Gastrocnemius medialis (tissue), 4 donors: ENCODE data around the gene MYRIP. TPM values are rescaled to one million over a fixed set of nuclear protein-coding genes. Genes with fewer than 3 reads are reported as not detected.

Source experiments
- ATAC-seq, 2 donors: fragments of 150-250 bp; one replicate each; pipeline ENCODE4 v1.9.1; 2016
- DNase-seq, 2 donors: peaks; one replicate each; pipeline ENCODE4 v3.0.0-alpha.2; 2019
- H3K27ac ChIP-seq, 4 donors: fragments of 200-600 bp; sonication (generic); 1 replicate in 1 of 4; 2 replicates in 3 of 4; pipeline ENCODE4 v1.5.1; 2016 to 2018; ENCODE audit warnings: mild to moderate bottlenecking in 2 of 4, moderate library complexity in 1 of 4
- H3K27me3 ChIP-seq, 3 donors: fragments of 200-600 bp; sonication (generic) in 2 of 3; 1 replicate in 1 of 3; 2 replicates in 2 of 3; pipeline versions ENCODE4 v1.5.1 to v1.6.0; 2016 to 2019; ENCODE audit warnings: mild to moderate bottlenecking in 1 of 3, moderate library complexity in 1 of 3
- H3K36me3 ChIP-seq, 2 donors: fragments of 200-600 bp; sonication (generic) in 1 of 2; one replicate each; pipeline ENCODE4 v1.5.1; 2017 to 2018
- H3K4me1 ChIP-seq, 2 donors: fragments of 200-600 bp; sonication (generic) in 1 of 2; one replicate each; pipeline ENCODE4 v1.5.1; 2016 to 2017; ENCODE audit warnings: mild to moderate bottlenecking in 2 of 2
- H3K4me3 ChIP-seq, 4 donors: fragments of 200-600 bp; sonication (generic) in 3 of 4; 1 replicate in 1 of 4; 2 replicates in 3 of 4; pipeline ENCODE4 v1.5.1; 2016 to 2019; ENCODE audit warnings: mild to moderate bottlenecking in 2 of 4
- H3K9me3 ChIP-seq, 3 donors: fragments of 200-600 bp; sonication (generic) in 2 of 3; 1 replicate in 1 of 3; 2 replicates in 2 of 3; pipeline ENCODE4 v1.5.1; 2016 to 2019
- POLR2A ChIP-seq, 2 donors: fragments of 450-650 bp; IDR thresholded peaks; one replicate each; pipeline ENCODE4 v1.6.1; 2017; ENCODE audit warnings: antibody characterized with exemption in 2 of 2, mild to moderate bottlenecking in 2 of 2, moderate library complexity in 2 of 2
- in situ Hi-C, 4 donors: fragments of 200-750 bp; cut with MboI; loops; one replicate each; pipeline versions ENCODE4 v1.15.0 to v1.8.0; 2017; ENCODE audit warnings: low sequenced_read_pairs in 4 of 4
- intact Hi-C: fragments of 100-400 bp; cut with DNase I; formaldehyde crosslinking; loops from one replicate; pipeline ENCODE4 v1.15.1; 2023; ENCODE audit warnings: low total_unique reads
- total RNA-seq, 4 donors: library from RNA; depleted of rRNA; stranded (reverse); fragments of >200 nt; gene quantifications; one replicate each; pipeline versions ENCODE4 v1.1.0 to v1.2.3, GENCODE V29; 2016
- TF ChIP-seq, protein P1 (sequence below), 5 experiments: fragments of 450-650 bp in 3 of 5; fragments of 200-600 bp in 2 of 5; sonication (generic) in 2 of 5; IDR thresholded peaks in 4 of 5; conservative IDR thresholded peaks in 1 of 5; 1 replicate in 4 of 5; 2 replicates in 1 of 5; pipeline ENCODE4 v1.5.1; 2016 to 2019; ENCODE audit warnings: antibody characterized with exemption in 5 of 5, mild to moderate bottlenecking in 3 of 5, moderate library complexity in 3 of 5

MYRIP gene
- total RNA-seq, 4 donors from 2014 or later: 0.66 to 1.9 (median 1.5) TPM

GRCh38 chr3:40307176-40307575 is 497.8 kb downstream of the MYRIP start:
- no peak for ATAC-seq
- intact Hi-C loops: loop anchor here (5.0 to 10.0 kb wide), 2 partner anchors 895 to 1888 kb away; no protein-coding TSS in a partner anchor

GRCh38 chr3:40308725-40309417 is 499.5 kb downstream of the MYRIP start:
- H3K27ac ChIP-seq: peak overlapping the region; percentile 96 to 99 (median 98)
- DNase-seq: no peak
- H3K4me1 ChIP-seq: peaks cover 41 to 49% of the 10 kb centered on the region in 2 donors
- in situ Hi-C loops (loop anchor here in 3 of 4 donors (25.0 kb wide), 3 partner anchors 878 to 903 kb away; partner anchors contain the start of genes CTNNB1 (in 1 of the 3) and RPSA (in 1 of the 3)), intact Hi-C loops (loop anchor here (1.0 to 10.0 kb wide), 4 partner anchors 148 to 1886 kb away; partner anchors contain the start of genes RPL14 and ZNF621)
- ATAC-seq: peak; percentile 14 to 15
- no peaks in the 10 kb centered on the region for H3K27me3 ChIP-seq
- TF ChIP-seq POLR2A (IDR thresholded peaks at IDR 0.05): no peak
- TF ChIP-seq, protein P1, sequence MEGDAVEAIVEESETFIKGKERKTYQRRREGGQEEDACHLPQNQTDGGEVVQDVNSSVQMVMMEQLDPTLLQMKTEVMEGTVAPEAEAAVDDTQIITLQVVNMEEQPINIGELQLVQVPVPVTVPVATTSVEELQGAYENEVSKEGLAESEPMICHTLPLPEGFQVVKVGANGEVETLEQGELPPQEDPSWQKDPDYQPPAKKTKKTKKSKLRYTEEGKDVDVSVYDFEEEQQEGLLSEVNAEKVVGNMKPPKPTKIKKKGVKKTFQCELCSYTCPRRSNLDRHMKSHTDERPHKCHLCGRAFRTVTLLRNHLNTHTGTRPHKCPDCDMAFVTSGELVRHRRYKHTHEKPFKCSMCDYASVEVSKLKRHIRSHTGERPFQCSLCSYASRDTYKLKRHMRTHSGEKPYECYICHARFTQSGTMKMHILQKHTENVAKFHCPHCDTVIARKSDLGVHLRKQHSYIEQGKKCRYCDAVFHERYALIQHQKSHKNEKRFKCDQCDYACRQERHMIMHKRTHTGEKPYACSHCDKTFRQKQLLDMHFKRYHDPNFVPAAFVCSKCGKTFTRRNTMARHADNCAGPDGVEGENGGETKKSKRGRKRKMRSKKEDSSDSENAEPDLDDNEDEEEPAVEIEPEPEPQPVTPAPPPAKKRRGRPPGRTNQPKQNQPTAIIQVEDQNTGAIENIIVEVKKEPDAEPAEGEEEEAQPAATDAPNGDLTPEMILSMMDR (IDR thresholded peaks at IDR 0.05 in 4 of 5, conservative IDR thresholded peaks at IDR 0.05 in 1 of 5): no peak
- H3K36me3 ChIP-seq: peaks cover 0 to 32% of the 10 kb centered on the region in 2 donors
- no peaks in the 10 kb centered on the region for H3K9me3 ChIP-seq
- H3K4me3 ChIP-seq: peak overlapping the region; percentile 81 to 100 (median 87)

More at GRCh38 chr3:40307176-40307575, 497.8 kb downstream of the MYRIP start:
- H3K4me3 ChIP-seq: no peak overlapping the region
- H3K27me3 ChIP-seq: no peaks in the 10 kb centered on the region
- DNase-seq: no peak
- peaks cover 0 to 15% of the 10 kb centered on the region in 2 donors for H3K36me3 ChIP-seq
- H3K27ac ChIP-seq: no peak overlapping the region
- in situ Hi-C loops: loop anchor here in 3 of 4 donors (25.0 kb wide), 3 partner anchors 880 to 905 kb away; partner anchors contain the start of genes CTNNB1 (in 1 of the 3) and RPSA (in 1 of the 3)
- TF ChIP-seq POLR2A (IDR thresholded peaks at IDR 0.05): no peak
- TF ChIP-seq, protein P1 (IDR thresholded peaks at IDR 0.05 in 4 of 5, conservative IDR thresholded peaks at IDR 0.05 in 1 of 5): no peak
- H3K4me1 ChIP-seq: peaks cover 39 to 52% of the 10 kb centered on the region in 2 donors
- no peaks in the 10 kb centered on the region for H3K9me3 ChIP-seq

DNA sequence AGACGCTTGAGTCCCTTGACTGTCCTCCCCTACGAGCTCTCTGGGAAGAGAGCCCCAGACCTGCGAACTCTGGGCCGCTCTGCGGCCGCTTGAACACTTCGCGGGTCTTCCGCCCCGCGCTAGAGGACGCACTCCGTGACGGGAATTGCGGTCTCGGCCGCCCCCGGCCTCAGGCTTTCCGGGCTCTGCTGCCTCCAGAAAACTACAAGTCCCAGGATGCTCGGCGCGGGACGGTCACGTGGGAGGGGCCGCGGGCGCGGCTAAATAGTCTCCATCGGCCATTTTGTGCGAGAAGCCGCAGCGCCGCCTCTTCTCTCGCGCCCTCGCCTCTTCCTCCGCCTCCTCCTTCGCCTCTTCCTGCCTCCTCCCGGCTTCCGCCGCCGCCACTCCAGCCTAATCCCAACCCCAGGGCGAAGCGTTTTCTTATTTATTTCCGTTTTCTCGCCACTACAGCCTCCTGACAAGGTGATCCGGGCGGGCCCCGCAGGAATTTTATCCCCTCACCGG is 500.1 kb downstream of the MYRIP start, which contains the start of gene EIF1B:
Gene EIF1B (plus strand): TSS at position 290 of the 507 bp plus-strand sequence. CDS start 235 bp downstream, outside the sequence.
- ATAC-seq (peak; percentile 95 to 97), DNase-seq (peak; percentile 96 to 98)
- intact Hi-C loops (loop anchor here (1.0 to 10.0 kb wide), 4 partner anchors 148 to 1885 kb away; partner anchors contain the start of genes RPL14 and ZNF621), in situ Hi-C loops (loop anchor here in 3 of 4 donors (25.0 kb wide), 3 partner anchors 878 to 903 kb away; partner anchors contain the start of genes CTNNB1 (in 1 of the 3) and RPSA (in 1 of the 3))
- Histone ChIP-seq H3K9me3 (no peaks in the 10 kb centered on the region), H3K4me1 (peaks cover 41 to 49% of the 10 kb centered on the region in 2 donors), H3K4me3 (peak within 1 kb of the TSS; percentile 81 to 100 (median 95)), H3K27ac (peak within 1 kb of the TSS; percentile 96 to 99 (median 98)), H3K36me3 (peaks cover 0 to 36% of the 10 kb centered on the region in 2 donors), H3K27me3 (no peaks in the 10 kb centered on the region)
- TF ChIP-seq, protein P1 (IDR thresholded peaks at IDR 0.05 in 4 of 5, conservative IDR thresholded peaks at IDR 0.05 in 1 of 5): peak; percentile 80 to 95 (median 88)
- peak; percentile 98 for TF ChIP-seq POLR2A (IDR thresholded peaks at IDR 0.05)
